HepG2 (cell line): ENCODE results near the gene PLXDC2. TPM values are rescaled to one million over a fixed set of nuclear protein-coding genes. Genes with fewer than 3 reads are reported as not detected.

Experiments
- ATAC-seq: fragments of 200-7000 bp; cut with Tn5 transposase; 3 replicates; pipeline ENCODE4 v1.9.1; 2020; ENCODE audit warnings: mild to moderate bottlenecking, moderate library complexity
- BruUV-seq: library from RNA; stranded (reverse); fragments of 400-500 nt; replicated peaks from 2 replicates; lab custom pipeline; 2021; lab: Mats Ljungman, UMichigan
- CTCF ChIA-PET: fragments of 300-600 bp; formaldehyde crosslinking; extraction: SDS; loops from one replicate; lab custom pipeline; 2021; ENCODE audit warnings: low total read pairs, inconsistent platforms, low intra/inter-chr PET ratio; lab: Yijun Ruan, JAX
- POLR2A ChIA-PET: fragments of 350-600 bp; sonication (Branson Sonifier 250); formaldehyde crosslinking; loops from one replicate; lab custom pipeline; 2020; ENCODE audit warnings: antibody characterized with exemption, inconsistent platforms; lab: Yijun Ruan, JAX
- DNase-seq: peaks from one replicate; pipeline ENCODE4 v3.0.0-alpha.2; 2015; ENCODE audit warnings: low spot score
- FAIRE-seq: peaks from 3 replicates; lab custom pipeline; 2011; peaks lifted over from hg19 to GRCh38; lab: Jason Lieb, UNC
- H2AFZ ChIP-seq: one replicate; pipeline ENCODE4 v1.6.1; 2011; ENCODE audit warnings: low read length, inconsistent platforms
- H3K27ac ChIP-seq: fragments of 300-600 bp; 3 replicates; pipeline ENCODE4 v1.8.0; 2011; ENCODE audit warnings: mixed run types, mild to moderate bottlenecking, mixed read lengths, low read length, inconsistent platforms; ENCODE audit not compliant: insufficient read depth; ENCODE audit errors: extremely low read length
- H3K27me3 ChIP-seq, 2 experiments: fragments of 200-600 bp in 1 of 2; 2 replicates in 1 of 2; 3 replicates in 1 of 2; pipeline versions ENCODE4 v1.6.0 to v1.8.0; 2011; ENCODE audit warnings: low read length in 2 of 2, mild to moderate bottlenecking in 2 of 2, moderate library complexity in 2 of 2, inconsistent platforms in 1 of 2; ENCODE audit not compliant: insufficient read depth in 2 of 2, control insufficient read depth in 1 of 2
- H3K36me3 ChIP-seq, 2 experiments: fragments of 200-600 bp in 1 of 2; replicated peaks in 1 of 2; 2 replicates in 1 of 2; 3 replicates in 1 of 2; pipeline versions ENCODE4 v1.5.1 to v1.8.0; 2011; ENCODE audit warnings: low read length in 2 of 2, inconsistent platforms in 1 of 2; ENCODE audit not compliant: insufficient read depth in 2 of 2, control insufficient read depth in 1 of 2
- H3K4me1 ChIP-seq: 2 replicates; pipeline ENCODE4 v1.5.1; 2012; ENCODE audit warnings: low read length, inconsistent platforms; ENCODE audit not compliant: insufficient read depth
- H3K4me2 ChIP-seq: 2 replicates; pipeline ENCODE4 v1.6.0; 2011; ENCODE audit warnings: low read depth, low read length, inconsistent platforms
- H3K4me3 ChIP-seq, 3 experiments: fragments of 200-600 bp in 1 of 3; sonication (generic), shearing (Covaris generic) in 1 of 3; replicated peaks in 1 of 3; 2 replicates each; pipeline ENCODE4 v1.5.1; 2011 to 2016; ENCODE audit warnings: low read length in 3 of 3, inconsistent platforms in 2 of 3, low read depth in 2 of 3, mild to moderate bottlenecking in 2 of 3, control low read depth in 1 of 3, mixed read lengths in 1 of 3; ENCODE audit not compliant: insufficient read depth in 1 of 3
- H3K79me2 ChIP-seq: one replicate; pipeline ENCODE4 v1.6.1; 2011; ENCODE audit warnings: low read length, inconsistent platforms; ENCODE audit not compliant: insufficient read depth
- H3K9ac ChIP-seq: 2 replicates; pipeline ENCODE4 v1.6.0; 2011; ENCODE audit warnings: mild to moderate bottlenecking, low read depth, low read length, inconsistent platforms; ENCODE audit not compliant: insufficient read depth
- H3K9me3 ChIP-seq: 2 replicates; pipeline ENCODE4 v1.5.1; 2012; ENCODE audit warnings: mild to moderate bottlenecking, low read length
- H4K20me1 ChIP-seq: 2 replicates; pipeline ENCODE4 v1.6.0; 2011; ENCODE audit warnings: inconsistent platforms, mild to moderate bottlenecking, low read length, moderate library complexity; ENCODE audit not compliant: insufficient read depth
- CHCHD3 ChIP-seq: sonication (generic); formaldehyde crosslinking; IDR thresholded peaks from 2 replicates; pipeline ENCODE4 v1.8.0; 2022; ENCODE audit warnings: mild to moderate bottlenecking, missing genetic modification reagents, moderate library complexity
- DMTF1 ChIP-seq: sonication (generic); formaldehyde crosslinking; IDR thresholded peaks from 2 replicates; pipeline ENCODE4 v1.4.0; 2020; ENCODE audit warnings: mild to moderate bottlenecking, missing genetic modification reagents
- JUN ChIP-seq: sonication (generic); formaldehyde crosslinking; IDR thresholded peaks from 2 replicates; pipeline ENCODE4 v1.4.0; 2020; ENCODE audit warnings: mild to moderate bottlenecking, missing genetic modification reagents
- NFRKB ChIP-seq: fragments of 450-650 bp; IDR thresholded peaks from 2 replicates; pipeline ENCODE4 v1.6.1; 2017
- PRPF4 ChIP-seq: fragments of 200-400 bp; formaldehyde crosslinking; IDR thresholded peaks from 2 replicates; pipeline ENCODE4 v1.6.1; 2016; ENCODE audit warnings: low read length, low read depth; ENCODE audit not compliant: poor library complexity, severe bottlenecking
- TRIM24 ChIP-seq: sonication (generic); formaldehyde crosslinking; IDR thresholded peaks from 2 replicates; pipeline ENCODE4 v1.8.0; 2022; ENCODE audit warnings: mild to moderate bottlenecking, missing genetic modification reagents
- ZNF772 ChIP-seq: sonication (generic); formaldehyde crosslinking; IDR thresholded peaks from 2 replicates; pipeline ENCODE4 v1.5.0; 2020; ENCODE audit warnings: mild to moderate bottlenecking, missing genetic modification reagents
- WGBS: methylation state at CpG from one replicate; pipeline ENCODE4 v1.1.6; 2017; ENCODE audit warnings: low lambda C conversion rate; 5-methylcytosine and 5-hydroxymethylcytosine counted together
- in situ Hi-C: cut with HindIII; loops from 2 replicates; pipeline ENCODE4 v1.10.0; 2017; ENCODE audit warnings: low pct_unique_long_range_greater_than_20kb; ENCODE audit not compliant: extremely low pct_ligation_motif_present
- intact Hi-C: fragments of 100-400 bp; cut with micrococcal nuclease; formaldehyde crosslinking; loops from one replicate; pipeline ENCODE4 v1.10.0; 2022; ENCODE audit not compliant: unreplicated experiment
- polyA plus RNA-seq, 8 experiments: library from polyadenylated mRNA; depleted of rRNA in 3 of 8; stranded (reverse) in 7 of 8; unstranded in 1 of 8; fragments of >200 nt; fragmentation: Illumina TruSeq in 4 of 8; extraction: Trizol in 4 of 8; gene quantifications; 2 replicates each; pipeline versions ENCODE4 v1.2.1 to v1.2.3, GENCODE V29; 2011 to 2016; ENCODE audit warnings: low read depth in 4 of 8, missing spikeins in 1 of 8, mixed read lengths in 1 of 8; ENCODE audit not compliant: insufficient read depth in 1 of 8
- total RNA-seq, 5 experiments: library from RNA; depleted of rRNA; stranded (reverse); fragments of >200 nt; fragmentation: Illumina TruSeq; extraction: Trizol; gene quantifications; 2 replicates each; pipeline ENCODE4 v1.2.3, GENCODE V29; 2016; ENCODE audit warnings: low read depth in 1 of 5
- TF ChIP-seq, protein P1 (sequence below): sonication (generic); formaldehyde crosslinking; IDR thresholded peaks from 2 replicates; pipeline ENCODE4 v1.8.1; 2022; ENCODE audit warnings: mild to moderate bottlenecking, missing genetic modification reagents

PLXDC2 gene
- total and polyA plus RNA-seq, 2 of the 13 experiments (the other 11 are each of a cell fraction or from before 2014, with no cell fraction given) = 2.1 to 2.4 TPM

- intact Hi-C loops = no loop called here
- TF ChIP-seq PRPF4 (no peak), TRIM24 (CRISPR knock-in tag) (no peak), JUN (CRISPR knock-in tag) (no peak), NFRKB (no peak), DMTF1 (CRISPR knock-in tag) (no peak), CHCHD3 (CRISPR knock-in tag) (no peak), ZNF772 (no peak)
- TF ChIP-seq, protein P1, sequence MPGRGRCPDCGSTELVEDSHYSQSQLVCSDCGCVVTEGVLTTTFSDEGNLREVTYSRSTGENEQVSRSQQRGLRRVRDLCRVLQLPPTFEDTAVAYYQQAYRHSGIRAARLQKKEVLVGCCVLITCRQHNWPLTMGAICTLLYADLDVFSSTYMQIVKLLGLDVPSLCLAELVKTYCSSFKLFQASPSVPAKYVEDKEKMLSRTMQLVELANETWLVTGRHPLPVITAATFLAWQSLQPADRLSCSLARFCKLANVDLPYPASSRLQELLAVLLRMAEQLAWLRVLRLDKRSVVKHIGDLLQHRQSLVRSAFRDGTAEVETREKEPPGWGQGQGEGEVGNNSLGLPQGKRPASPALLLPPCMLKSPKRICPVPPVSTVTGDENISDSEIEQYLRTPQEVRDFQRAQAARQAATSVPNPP (CRISPR knock-in tag) = no peak
- H4K20me1 ChIP-seq = no peaks in the 10 kb centered on the region
- ChIA-PET POLR2A (no interaction called here), CTCF (no interaction called here)
- no peaks in the 10 kb centered on the region for H3K4me1 ChIP-seq
- H3K4me3 ChIP-seq = no peak overlapping the region
- no peaks in the 10 kb centered on the region for H3K79me2 ChIP-seq
- FAIRE-seq (no peak), ATAC-seq (no peak), DNase-seq (no peak)
- H3K4me2 ChIP-seq = no peak overlapping the region
- H3K27ac ChIP-seq = no peak overlapping the region
- BruUV-seq = no TSS peak
- in situ Hi-C loops = no loop called here
- no peaks in the 10 kb centered on the region for H3K9me3 ChIP-seq
- 48% methylated on average over 3 of the region's 3 CpGs for WGBS
- H3K27me3 ChIP-seq = no peaks in the 10 kb centered on the region
- H2AFZ ChIP-seq = no peak overlapping the region
- H3K36me3 ChIP-seq = no peaks in the 10 kb centered on the region
- H3K9ac ChIP-seq = no peak overlapping the region
Measured at GRCh38 chr10:20247454-20247853, 431.2 kb downstream of the PLXDC2 start.
